Suppressor macrophage treated with lipopolysaccharide for 4 hours (primary cell): ENCODE data around the gene SFXN5.

Experiments used
- DNase-seq: peaks from one replicate; pipeline ENCODE4 v3.0.0-alpha.2; 2020

The SFXN5 gene

GRCh38 chr2:72892506-72893173 lies 178.9 kb downstream of the SFXN5 start:
- peak; percentile 81 for DNase-seq
